Ramos (cell line): ENCODE results near the gene ABCB1.
"Not testable (repeated sequence)": the region's sequence is repeated elsewhere in the genome, so short reads cannot be mapped to it uniquely, and the experiment has no call there.

ENCODE experiments used
- in situ Hi-C: fragments of 300-500 bp; cut with MboI; formaldehyde crosslinking; loops from one replicate; pipeline ENCODE4 v1.14.3; 2022; ENCODE audit warnings: low sequenced_read_pairs; ENCODE audit not compliant: unreplicated experiment

Gene ABCB1

GRCh38 chr7:87581723-87582122 is 19.0 kb downstream of the ABCB1 start:
- in situ Hi-C loops = no loop called here

GRCh38 chr7:87580636-87581035 is 20.0 kb downstream of the ABCB1 start:
- in situ Hi-C loops = no loop called here

GRCh38 chr7:87575521-87575920 is 25.2 kb downstream of the ABCB1 start:
- in situ Hi-C loops = no loop called here

- in situ Hi-C loops = no loop called here
Observed at GRCh38 chr7:87574630-87575029, 26.1 kb downstream of the ABCB1 start.

GRCh38 chr7:87572513-87572912 is 28.2 kb downstream of the ABCB1 start:
- in situ Hi-C loops = not testable (repeated sequence)

GRCh38 chr7:87570178-87570577 is 30.5 kb downstream of the ABCB1 start:
- in situ Hi-C loops = no loop called here

- in situ Hi-C loops = no loop called here
Observed at GRCh38 chr7:87567052-87567451, 33.6 kb downstream of the ABCB1 start.

- in situ Hi-C loops = no loop called here
Observed at GRCh38 chr7:87566311-87566900, 34.3 kb downstream of the ABCB1 start.

- in situ Hi-C loops = no loop called here
Observed at GRCh38 chr7:87565877-87566276, 34.8 kb downstream of the ABCB1 start.

GRCh38 chr7:87564296-87564963 is 36.3 kb downstream of the ABCB1 start:
- in situ Hi-C loops = no loop called here

GRCh38 chr7:87561702-87562101 is 39.0 kb downstream of the ABCB1 start:
- in situ Hi-C loops = no loop called here

- in situ Hi-C loops = no loop called here
Observed at GRCh38 chr7:87561102-87561501, 39.6 kb downstream of the ABCB1 start.

GRCh38 chr7:87552351-87552900 is 48.3 kb downstream of the ABCB1 start:
- in situ Hi-C loops = no loop called here

GRCh38 chr7:87548123-87548919 is 52.4 kb downstream of the ABCB1 start:
- in situ Hi-C loops = no loop called here

GRCh38 chr7:87545760-87546159 is 54.9 kb downstream of the ABCB1 start:
- in situ Hi-C loops = no loop called here

- in situ Hi-C loops = no loop called here
Observed at GRCh38 chr7:87543623-87544022, 57.1 kb downstream of the ABCB1 start.

- in situ Hi-C loops = no loop called here
Observed at GRCh38 chr7:87541648-87542047, 59.0 kb downstream of the ABCB1 start.

- in situ Hi-C loops = no loop called here
Observed at GRCh38 chr7:87538052-87538451, 62.6 kb downstream of the ABCB1 start.

- in situ Hi-C loops = no loop called here
Observed at GRCh38 chr7:87534072-87534471, 66.6 kb downstream of the ABCB1 start.

GRCh38 chr7:87530126-87530525 is 70.6 kb downstream of the ABCB1 start:
- in situ Hi-C loops = no loop called here

- in situ Hi-C loops = no loop called here
Observed at GRCh38 chr7:87528730-87529129, 72.0 kb downstream of the ABCB1 start.
